ENCODE measurements around the gene SULF2.

DNA sequence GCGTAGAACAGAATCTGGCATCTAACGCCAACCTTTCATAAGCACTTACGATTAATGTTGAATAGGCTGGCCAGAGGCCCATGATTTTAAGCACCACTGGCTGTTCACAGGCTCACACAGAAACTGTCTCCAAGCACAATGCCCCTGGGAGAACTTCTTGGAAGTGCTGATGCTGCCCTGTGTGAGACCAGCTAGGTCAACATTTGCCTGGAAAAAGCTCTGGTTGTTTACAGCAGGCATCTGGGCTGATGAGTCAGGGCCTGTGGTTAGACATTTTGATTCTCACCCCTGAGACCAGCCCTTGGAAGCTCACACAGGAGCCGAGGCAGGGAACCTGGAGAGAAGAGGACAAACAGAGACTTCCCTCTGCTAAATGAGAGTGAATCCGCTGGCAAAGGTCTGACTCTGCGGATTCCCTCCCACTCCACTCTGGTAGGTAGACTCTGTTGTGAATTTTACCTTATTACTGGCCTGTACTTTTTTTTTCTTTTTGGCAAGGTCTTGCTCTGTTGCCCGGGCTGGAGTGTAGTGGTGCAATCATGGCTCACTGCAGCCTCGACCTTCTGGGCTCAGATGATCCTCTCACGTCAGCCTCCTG lies 6.8 kb upstream of the SULF2 start:
- no peak for TF ChIP-seq CEBPB (IDR thresholded peaks at IDR 0.05)
- TF ChIP-seq, protein P1, sequence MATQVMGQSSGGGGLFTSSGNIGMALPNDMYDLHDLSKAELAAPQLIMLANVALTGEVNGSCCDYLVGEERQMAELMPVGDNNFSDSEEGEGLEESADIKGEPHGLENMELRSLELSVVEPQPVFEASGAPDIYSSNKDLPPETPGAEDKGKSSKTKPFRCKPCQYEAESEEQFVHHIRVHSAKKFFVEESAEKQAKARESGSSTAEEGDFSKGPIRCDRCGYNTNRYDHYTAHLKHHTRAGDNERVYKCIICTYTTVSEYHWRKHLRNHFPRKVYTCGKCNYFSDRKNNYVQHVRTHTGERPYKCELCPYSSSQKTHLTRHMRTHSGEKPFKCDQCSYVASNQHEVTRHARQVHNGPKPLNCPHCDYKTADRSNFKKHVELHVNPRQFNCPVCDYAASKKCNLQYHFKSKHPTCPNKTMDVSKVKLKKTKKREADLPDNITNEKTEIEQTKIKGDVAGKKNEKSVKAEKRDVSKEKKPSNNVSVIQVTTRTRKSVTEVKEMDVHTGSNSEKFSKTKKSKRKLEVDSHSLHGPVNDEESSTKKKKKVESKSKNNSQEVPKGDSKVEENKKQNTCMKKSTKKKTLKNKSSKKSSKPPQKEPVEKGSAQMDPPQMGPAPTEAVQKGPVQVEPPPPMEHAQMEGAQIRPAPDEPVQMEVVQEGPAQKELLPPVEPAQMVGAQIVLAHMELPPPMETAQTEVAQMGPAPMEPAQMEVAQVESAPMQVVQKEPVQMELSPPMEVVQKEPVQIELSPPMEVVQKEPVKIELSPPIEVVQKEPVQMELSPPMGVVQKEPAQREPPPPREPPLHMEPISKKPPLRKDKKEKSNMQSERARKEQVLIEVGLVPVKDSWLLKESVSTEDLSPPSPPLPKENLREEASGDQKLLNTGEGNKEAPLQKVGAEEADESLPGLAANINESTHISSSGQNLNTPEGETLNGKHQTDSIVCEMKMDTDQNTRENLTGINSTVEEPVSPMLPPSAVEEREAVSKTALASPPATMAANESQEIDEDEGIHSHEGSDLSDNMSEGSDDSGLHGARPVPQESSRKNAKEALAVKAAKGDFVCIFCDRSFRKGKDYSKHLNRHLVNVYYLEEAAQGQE (IDR thresholded peaks at IDR 0.05; ENCODE audit: low read depth), result no peak
- no peak for TF ChIP-seq RAD21 (IDR thresholded peaks at IDR 0.05; ENCODE audit: low read depth)
- TF ChIP-seq EP300 (IDR thresholded peaks at IDR 0.05; ENCODE audit: borderline replicate concordance), result no peak
- no peak for TF ChIP-seq YY1 (IDR thresholded peaks at IDR 0.05; ENCODE audit: low read depth)
- no peak for TF ChIP-seq CREB1 (IDR thresholded peaks at IDR 0.05; ENCODE audit: low read depth)
- no peak for TF ChIP-seq TAF1 (IDR thresholded peaks at IDR 0.05; ENCODE audit: low read depth)
- TF ChIP-seq, protein P2, sequence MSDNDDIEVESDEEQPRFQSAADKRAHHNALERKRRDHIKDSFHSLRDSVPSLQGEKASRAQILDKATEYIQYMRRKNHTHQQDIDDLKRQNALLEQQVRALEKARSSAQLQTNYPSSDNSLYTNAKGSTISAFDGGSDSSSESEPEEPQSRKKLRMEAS (IDR thresholded peaks at IDR 0.05), result no peak
- TF ChIP-seq FOXM1 (IDR thresholded peaks at IDR 0.05; ENCODE audit: borderline replicate concordance, low read depth), result no peak
